Tongue (tissue), 2 donors: ENCODE results near the gene NALCN. TPM values are rescaled to one million over a fixed set of nuclear protein-coding genes. Genes with fewer than 3 reads are reported as not detected.

ENCODE experiments used
- DNase-seq: peaks from one replicate; pipeline ENCODE4 v3.0.0-alpha.2; 2015
- total RNA-seq: library from RNA; depleted of rRNA; stranded (reverse); fragments of >200 nt; gene quantifications from one replicate; pipeline ENCODE4 v1.2.3, GENCODE V29; 2014

NALCN gene
- total RNA-seq, 1 donor from 2014 or later: 3.8 TPM

DNA sequence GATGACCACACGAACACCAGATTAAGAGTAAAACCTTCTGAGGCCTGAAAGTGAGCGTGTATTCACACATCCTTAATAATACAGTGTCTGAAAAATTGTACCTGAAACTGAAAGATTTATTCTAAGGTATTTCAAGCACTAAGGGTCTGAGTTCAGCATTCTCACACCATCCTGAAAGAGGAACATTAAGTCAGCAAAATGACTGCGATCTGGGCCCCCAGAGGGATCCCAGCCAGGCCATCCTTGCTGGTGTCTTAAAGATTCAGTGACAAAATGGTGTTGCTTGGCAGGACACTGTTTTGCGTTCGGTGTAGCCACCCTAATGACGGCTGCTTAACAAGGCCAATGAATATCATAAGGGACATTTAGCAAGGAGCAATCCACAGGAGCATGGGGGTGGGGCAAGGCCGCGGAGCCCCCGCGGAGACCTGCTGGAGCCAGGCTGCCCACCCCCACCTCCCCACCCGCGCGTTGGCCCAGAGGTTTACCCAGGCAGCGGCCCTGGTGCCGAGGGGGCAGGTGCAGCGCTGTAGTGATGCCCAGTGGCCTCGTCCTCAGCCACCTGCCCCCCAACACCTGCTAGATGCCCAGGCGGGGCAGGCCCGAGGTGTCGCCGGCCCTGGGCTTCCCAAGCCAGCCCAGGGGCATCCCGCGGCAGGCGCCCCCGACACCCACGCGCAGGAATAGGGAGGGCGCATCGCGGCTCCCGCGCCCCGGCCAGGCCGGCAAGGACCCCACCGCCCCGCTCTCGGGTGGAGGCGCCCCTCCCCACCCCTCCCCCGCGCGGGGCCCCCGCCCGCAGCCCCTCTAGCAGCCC is 742 bp downstream of the NALCN start:
- no peak for DNase-seq

DNA sequence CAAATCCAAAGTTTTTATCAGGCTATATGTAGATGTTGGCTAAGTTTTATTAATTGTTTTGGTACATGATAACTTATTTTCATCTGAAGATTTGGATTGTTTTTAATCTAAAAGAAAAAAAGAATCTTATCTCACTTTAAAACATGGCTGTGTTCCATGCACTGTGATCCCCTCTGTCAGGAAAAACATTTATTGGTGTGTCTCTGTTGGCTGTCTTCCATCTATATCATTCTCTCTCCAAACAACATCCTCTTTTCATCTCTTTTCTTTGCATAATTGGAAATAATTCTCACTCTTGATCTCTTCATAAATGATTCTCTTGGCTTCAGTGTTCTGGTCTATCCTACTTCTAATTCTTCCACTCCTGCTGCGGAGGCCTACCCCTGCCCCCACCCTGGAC is 4.2 kb downstream of the NALCN start:
- no peak for DNase-seq

DNA sequence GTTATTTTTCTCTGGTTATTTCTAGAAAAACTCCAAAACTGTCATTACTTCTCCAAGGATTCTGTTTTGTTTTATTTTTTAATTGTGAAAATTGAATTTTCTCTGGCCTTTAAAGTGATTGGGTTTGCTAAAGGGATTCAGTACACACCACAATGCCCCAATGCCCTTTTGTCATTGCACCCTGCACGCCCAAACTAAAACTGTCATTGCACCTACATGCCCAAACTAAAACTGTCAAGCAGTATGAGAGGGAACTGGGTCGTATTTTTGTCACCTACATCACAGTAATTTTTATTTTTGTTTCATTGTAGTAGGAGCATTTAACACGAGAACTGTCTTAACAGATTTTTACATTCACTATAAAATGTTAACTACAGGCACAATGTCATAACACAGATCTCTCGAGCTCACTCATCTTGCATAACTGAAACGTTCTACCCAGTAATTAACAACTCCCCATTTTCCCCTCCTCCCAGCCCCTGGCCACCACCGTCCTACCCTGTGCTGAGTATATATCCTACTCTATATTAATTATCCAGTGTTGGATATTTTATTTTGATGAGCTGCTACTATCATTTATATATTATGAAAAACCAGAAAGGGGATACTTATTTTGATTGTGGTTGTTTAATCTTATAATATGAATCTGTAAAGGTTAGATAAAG is 7.2 kb downstream of the NALCN start:
- no peak for DNase-seq

DNA sequence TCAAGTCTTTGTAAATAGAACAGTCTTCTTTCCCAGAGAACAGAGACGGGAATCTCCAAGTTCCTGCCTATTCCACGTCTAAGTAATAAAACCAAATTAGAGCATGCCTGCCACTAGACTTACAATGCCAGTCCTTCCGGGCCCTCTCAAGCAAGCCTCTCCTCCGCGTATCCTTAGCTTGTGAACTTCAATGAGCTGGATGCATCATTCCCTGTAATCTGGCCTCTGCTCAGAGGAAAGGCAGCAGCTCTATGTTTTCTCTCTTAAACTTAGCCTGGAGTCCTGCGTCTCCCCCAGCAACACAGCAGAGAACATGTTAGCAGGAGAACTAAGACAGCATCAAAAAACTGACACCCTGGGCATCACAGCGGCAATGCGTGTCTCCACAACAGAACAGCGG is 8.2 kb downstream of the NALCN start:
- DNase-seq: no peak

DNA sequence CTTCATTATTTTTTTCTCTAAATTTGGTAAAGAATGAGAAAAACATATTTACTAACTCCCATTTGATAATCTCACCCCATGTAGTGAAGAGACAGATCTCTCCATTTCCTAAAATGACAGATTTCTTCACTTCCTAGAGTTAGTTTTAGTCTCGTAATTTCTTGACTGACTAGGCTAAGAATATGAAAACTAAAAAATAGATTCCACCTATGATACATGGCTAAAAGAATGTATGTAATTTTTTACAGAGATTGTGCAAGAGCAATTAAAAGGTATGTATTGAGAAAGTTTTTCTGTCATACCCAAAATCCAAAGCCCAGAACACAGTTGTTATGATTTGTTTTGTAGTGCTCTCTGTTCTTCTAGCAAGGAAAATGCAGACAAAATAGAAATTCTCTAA is 9.5 kb downstream of the NALCN start:
- no peak for DNase-seq

DNA sequence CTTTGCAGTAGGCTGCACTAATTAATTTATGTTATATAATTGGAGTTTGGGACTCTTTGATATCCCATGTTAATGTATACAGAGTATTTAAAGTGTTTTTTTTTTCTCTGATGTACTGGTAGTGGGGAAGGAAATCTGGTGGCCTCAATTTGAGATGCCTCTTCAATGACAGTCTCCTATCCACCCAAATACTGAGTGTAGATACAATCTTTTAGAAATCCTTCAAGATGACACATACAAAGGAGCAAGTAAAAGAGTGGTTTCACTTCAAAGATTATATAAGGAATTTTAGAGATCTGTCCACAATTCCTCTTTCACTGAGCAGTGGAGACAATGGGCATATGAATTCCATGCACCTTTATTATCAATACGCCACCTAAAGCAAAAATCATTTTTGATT is 15.1 kb downstream of the NALCN start:
- DNase-seq: no peak

DNA sequence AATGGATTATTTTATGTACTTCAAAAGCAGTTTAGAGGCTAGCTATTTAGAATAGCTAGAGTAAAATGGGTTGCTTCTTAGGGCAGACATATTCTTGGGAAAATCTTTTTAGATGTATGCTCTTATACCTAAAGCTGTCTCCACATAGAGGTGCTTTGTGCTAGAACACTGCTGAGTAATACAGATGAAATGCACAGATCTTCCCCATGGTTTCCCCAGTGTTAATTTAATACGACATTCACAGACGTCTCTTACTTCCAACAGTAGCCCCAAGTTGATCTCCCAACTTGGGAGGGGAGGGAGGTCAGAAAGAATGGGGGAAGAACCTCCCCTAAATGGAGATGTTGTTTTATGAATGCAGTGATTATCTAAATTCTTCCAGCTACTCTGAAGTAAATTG is 16.9 kb downstream of the NALCN start:
- DNase-seq: no peak

DNA sequence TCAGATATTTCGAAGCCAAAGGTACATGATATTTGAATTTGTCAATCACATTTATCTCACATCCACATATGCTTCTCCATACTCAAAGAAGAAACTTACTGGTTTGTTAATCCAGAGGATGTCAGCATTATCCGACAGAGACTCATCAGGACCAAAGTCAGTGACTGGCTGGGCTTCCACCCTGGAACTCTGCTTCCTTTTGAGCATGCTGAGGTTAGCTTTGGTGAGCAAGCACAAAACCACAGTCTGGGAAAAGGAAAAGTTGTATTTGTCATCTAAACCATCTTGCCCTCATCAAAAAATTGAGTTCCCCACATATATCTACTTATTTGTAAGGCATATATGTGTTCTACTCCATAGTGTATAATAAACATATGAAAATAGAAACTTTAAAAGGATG is 17.4 kb downstream of the NALCN start:
- no peak for DNase-seq

DNA sequence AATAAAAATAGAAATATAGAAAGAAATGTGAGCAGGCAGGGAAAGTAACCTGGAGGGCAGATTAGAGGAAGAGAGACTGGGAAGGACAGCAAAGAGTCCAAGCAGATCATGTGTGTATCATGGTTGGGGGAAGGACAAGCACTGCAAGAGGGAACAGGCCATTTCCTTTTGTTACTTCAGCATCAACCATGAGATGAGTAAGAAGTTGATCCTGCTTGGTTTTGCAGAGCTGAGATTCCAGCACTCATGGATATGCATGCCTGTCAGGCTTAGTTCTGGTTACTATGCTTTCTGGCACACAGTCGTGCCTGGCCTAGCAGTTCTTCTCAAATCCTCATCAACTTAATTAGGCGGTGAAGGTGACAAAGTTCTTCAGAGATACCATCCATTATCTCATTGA is 18.1 kb downstream of the NALCN start:
- no peak for DNase-seq

DNA sequence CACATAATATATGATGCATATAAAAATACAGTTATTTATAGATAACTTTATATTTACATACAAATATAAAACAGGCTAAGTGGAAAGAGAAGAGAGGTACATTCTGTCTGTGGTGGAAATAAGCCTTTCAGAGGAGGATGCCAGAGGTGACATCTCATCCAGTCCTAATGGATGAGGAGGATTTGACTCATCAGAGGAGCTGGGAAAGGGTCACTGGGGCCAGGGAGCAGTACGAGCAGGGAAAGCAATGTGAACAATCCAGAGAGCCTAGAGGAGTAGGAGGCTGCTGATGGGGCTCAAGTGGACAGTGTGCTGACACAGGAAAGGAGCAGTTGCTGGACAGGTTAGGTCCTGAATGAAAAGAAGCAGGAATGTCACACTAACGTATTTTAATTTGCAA is 18.6 kb downstream of the NALCN start:
- no peak for DNase-seq

DNA sequence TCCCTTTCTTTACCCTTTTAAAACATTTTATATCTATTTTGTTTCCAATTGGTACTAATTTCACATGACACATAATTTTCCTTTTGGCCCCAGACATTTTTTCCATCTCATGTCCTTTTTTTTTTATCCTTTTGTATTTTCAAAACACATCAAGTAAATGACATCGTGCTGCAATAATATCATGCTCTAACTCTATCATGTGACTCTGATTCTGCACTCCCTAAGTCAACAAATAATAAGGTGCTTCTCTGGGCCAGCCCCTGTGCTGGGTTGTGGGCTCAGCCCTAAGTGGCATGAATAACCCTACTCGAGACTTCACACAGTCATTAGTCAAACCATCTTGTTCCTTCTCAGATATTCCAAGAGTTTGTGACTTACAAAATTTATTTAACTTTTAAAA is 21.7 kb downstream of the NALCN start:
- DNase-seq: no peak

DNA sequence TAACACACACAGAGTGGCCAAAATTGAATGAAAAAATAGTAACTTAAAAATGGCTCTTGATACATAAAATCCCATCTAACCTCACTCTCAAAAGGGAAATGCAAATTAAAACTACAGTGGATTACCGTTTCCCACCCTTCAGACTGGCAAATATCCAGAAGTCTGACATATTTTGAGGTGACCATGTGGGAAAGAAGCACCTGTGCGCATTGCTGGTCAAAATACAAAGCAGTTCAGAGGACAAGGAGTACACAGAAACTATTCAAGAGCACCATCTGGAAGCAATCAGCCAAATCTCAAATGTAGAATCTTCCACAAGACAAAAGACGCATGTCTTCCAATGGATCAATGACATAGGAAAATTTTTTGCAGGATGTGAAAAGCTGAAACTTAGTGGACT is 23.2 kb downstream of the NALCN start:
- DNase-seq: peak; percentile 35

DNA sequence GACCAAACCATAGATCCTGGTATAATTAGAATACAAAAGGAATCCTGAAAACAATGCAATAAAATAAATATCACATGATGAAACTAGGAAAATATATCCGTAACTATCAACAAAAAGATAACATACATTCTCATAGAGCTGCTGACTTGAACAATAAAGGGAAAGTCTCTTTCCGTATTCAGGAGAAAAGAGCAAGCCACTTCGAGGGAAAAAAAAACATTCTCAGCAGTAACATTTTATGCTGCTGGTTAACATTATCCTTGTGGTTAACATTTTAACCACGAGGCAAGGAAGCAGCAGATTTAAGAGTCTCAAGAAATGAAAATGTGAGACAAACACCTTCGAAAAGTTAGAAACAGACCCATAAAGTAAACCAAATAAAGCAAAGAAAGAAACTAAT is 25.8 kb downstream of the NALCN start:
- DNase-seq: no peak

DNA sequence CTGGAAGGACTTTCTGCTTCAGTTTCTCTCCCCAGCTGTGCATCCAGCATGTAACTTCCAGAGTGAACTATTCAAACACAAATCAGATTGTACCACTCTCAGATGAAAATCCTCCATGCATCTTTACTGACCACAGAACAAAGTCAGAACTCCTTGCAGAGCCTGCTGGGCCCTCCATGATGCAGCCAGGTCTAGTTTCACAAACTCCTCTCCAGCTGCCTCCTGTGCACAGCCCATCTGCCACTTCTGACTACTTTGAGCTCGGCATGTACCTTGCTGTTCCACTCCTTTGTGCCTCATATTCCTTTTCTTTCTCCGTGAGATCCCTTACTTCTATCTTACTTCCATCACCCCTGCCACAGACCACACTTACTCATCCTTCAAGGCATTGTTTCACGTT is 31.4 kb downstream of the NALCN start:
- DNase-seq: no peak

DNA sequence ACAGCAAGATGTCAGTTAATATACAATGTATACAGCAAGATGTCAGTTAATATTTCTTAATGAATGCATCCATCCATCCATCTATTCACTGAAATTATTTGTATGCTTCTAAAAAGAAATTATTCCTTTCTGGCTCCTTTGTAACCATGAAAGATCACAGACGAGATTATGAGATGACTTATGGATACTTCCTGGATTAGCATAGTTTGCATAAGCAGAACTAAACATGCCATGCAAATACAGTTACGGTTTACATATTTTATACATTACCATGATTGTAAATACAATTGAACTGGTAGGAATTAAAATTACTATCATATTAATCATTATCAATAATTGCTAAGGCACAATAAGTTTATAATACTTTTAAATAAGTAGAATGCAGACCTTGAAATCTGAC is 32.7 kb downstream of the NALCN start:
- no peak for DNase-seq

DNA sequence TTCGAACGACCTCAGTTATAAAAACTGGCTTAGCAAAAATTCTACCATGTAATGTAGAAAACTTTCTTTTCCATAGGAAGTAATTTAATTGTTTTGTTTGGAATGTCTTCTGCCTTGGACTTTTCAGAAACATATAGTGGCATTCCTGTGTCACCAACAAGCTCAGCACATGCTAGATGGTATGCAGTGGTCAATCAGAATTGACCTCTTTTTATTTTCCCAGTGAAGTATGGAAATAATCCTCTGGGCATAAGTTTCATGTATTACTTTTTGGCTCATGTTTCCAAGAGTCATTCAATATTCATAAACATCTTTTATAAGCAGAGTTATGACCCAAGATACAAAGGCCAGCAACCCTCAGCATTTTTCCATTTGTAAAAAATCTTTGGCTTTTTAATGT is 33.6 kb downstream of the NALCN start:
- DNase-seq: no peak

DNA sequence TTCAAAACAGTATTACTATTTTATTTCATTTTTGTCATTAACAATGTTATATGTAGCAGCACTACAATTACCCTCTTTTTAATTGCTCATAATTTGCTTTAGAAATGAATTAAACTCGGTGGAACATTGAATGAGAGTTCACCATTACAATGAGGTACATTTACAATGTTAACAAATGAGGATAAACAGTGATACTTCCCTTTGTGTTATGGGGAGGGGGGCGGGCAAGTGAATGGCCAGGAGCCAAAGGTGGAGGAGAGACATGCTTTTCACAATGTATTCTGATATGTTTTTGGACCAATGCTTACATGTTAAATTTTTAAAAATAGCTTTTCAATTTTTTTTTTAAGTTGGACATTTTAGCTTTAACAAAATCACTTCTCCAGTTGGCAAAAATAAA is 34.2 kb downstream of the NALCN start:
- DNase-seq: no peak

DNA sequence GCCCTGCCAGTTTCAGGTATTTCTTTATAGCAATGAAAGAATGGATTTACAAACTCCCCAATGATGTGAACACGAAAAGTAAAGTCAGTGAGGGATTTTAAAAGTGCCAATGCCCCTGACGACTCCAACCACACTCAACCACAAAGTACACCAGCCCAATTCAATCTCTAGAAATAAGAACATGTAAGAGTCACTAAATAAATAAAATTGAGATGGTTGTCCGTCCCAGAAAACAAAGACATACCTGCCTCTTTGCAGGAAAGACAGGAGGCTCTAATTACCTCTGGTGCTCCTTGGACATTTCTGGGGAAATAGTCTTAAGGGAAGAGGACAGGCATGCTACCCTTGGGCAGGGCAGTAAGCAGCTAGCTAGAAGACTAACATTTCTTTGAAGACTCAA is 55.8 kb downstream of the NALCN start:
- DNase-seq: no peak

DNA sequence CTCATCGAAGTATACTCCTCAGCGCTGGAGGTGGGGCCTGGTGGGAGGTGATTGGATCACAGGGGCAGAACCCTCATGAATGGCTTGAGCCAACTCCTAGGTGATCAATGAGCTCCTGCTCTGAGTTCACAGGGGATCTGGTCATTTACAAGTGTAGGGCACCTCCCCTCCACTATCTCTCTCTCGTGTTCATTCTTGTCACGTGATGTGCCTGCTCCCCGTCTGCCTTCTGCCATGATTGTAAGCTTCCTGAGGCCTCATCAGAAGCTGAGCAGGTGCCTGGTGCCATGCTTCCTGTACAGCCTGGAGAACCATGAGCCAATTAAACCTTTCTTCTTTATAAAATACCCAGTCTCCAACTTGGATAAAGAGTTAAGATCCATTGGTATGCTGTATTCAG is 61.4 kb downstream of the NALCN start:
- no peak for DNase-seq

DNA sequence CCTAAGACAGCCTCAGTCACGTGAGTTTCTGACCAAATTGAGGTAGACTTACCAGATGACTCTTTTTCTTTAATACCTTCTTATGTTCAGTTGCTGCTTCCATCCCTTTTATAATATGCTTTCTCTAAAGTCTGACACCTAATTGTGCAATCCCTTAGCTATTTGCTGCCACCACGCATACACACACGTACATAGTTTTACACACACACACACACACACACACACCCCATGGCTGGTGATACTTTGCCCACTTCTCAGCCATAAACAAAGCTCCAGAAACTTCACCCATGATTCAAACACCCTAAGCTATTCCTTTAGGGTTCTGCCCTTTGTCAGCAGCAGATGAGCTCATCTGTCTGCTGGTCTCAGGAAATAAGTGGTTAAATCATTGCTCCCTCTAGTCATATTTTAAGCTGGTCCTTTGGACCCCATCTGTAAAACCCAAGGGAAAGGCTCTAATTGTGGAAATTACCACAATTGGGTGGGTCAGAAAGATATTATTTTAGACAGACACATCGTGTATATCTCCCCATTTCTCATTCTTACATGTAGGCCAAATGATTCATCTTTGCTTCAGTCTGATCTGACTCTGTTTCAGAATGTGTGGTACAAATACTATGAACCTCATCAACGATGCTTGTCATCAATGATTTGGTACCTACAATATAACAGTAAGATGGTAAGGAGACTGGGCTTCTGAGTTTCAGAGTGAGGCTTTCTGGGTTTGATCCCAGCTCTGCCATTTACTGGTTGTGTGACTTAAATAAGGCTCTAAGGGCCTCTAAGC is 69.2 kb downstream of the NALCN start:
- DNase-seq: no peak

DNA sequence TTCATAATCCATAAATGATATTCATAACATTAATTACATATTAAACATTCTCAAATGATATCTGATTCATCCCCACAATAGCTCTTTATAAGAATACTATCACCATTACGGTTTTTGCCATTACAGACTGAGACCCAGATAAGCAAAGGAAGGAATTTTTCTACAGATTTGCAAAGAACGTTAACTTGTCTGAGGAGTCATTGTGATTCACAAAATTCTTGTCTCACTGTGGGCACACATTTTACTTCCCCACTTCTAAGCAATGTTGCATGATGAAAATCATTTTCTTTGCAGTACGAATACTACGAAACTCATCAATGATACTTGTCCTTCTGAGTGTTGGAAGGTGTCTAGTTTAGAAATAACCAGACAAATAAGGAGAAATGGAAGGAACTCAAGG is 70.1 kb downstream of the NALCN start:
- DNase-seq: no peak

DNA sequence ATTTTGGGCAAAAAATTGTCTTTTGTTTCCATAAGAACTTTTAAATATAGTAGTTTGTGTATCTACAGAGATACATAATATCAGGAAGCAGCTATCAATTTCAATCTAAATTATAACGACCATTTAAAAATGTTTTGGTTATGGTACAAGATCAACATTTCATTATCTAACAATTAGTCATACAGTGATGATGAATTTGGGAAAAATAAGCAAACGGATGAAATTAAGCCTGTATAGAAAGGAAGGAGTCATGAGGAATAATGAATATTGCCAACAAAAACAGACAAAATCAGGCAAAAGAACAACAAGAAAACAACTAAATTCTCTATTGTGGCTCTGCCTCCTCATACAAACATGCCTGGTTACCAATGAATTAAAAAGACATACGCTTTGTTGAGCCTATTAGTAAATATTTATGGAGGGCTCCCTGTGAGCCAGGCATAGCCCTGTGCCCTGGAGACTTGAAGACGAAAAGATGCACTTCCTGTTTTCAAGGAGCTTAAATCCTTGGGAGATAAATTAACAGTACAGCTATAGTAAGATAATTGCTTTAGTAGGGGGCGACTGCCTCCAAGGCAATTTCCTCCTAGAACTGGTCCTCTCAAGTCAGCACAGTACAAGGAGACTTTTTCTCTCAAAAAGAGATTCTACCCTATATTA is 73.0 kb downstream of the NALCN start:
- no peak for DNase-seq

DNA sequence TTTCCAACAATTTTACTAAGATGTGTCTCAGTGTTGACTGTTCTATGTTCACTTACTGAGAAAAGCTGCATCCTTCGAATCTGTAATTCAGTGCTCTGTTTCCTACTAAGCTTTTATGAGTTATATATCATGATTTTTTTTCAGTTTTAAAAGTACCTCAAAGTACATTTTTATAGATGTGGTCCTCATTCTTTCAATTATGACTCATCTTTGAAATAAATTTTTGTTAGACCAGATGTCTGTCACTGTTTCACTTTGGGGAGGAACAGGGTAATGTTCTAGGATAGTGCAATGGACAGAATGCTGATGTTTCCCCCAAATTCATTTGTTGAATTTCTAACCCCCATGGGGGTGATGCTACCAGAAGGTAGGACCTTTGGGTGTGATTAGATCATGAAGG is 74.8 kb downstream of the NALCN start:
- DNase-seq: no peak
